HL-60 (cell line): ENCODE data around the gene LIN7A.

Source experiments
- POLR2AphosphoS5 ChIP-seq: IDR thresholded peaks from 2 replicates; pipeline ENCODE4 v1.6.1; 2012; ENCODE audit warnings: low read depth
- SPI1 ChIP-seq: IDR thresholded peaks from 2 replicates; pipeline ENCODE4 v1.6.1; 2012; ENCODE audit warnings: low read depth, mild to moderate bottlenecking, borderline replicate concordance
- TF ChIP-seq, protein P1 (sequence below): IDR thresholded peaks from one replicate; pipeline ENCODE4 v1.5.1; 2011; ENCODE audit warnings: low read length, control low read depth, inconsistent platforms; ENCODE audit not compliant: insufficient read depth
- TF ChIP-seq, protein P2 (sequence below): IDR thresholded peaks from 2 replicates; pipeline ENCODE4 v1.6.1; 2012; ENCODE audit warnings: low read depth; ENCODE audit not compliant: insufficient replicate concordance

DNA sequence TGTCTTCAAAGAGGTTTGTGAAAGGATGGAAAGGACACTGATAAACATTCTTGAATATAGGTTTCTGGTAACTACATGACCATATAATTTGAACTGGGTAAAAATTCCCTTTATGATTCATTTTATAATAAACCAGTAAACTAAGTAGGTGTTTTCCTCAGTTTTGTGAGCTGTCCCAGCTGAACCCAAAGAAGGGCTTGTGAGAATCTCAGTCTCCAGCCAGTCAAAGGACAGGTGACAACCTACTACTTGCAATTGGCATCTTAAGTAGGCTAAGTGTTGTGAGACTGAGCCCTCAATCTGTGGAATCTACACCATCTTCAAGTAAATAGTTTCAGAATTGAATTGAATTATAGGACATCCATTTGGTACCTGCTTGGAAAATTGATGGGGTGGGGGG is 145.9 kb downstream of the LIN7A start:
- TF ChIP-seq, protein P1, sequence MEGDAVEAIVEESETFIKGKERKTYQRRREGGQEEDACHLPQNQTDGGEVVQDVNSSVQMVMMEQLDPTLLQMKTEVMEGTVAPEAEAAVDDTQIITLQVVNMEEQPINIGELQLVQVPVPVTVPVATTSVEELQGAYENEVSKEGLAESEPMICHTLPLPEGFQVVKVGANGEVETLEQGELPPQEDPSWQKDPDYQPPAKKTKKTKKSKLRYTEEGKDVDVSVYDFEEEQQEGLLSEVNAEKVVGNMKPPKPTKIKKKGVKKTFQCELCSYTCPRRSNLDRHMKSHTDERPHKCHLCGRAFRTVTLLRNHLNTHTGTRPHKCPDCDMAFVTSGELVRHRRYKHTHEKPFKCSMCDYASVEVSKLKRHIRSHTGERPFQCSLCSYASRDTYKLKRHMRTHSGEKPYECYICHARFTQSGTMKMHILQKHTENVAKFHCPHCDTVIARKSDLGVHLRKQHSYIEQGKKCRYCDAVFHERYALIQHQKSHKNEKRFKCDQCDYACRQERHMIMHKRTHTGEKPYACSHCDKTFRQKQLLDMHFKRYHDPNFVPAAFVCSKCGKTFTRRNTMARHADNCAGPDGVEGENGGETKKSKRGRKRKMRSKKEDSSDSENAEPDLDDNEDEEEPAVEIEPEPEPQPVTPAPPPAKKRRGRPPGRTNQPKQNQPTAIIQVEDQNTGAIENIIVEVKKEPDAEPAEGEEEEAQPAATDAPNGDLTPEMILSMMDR = no peak
- no peak for TF ChIP-seq POLR2AphosphoS5
- TF ChIP-seq, protein P2, sequence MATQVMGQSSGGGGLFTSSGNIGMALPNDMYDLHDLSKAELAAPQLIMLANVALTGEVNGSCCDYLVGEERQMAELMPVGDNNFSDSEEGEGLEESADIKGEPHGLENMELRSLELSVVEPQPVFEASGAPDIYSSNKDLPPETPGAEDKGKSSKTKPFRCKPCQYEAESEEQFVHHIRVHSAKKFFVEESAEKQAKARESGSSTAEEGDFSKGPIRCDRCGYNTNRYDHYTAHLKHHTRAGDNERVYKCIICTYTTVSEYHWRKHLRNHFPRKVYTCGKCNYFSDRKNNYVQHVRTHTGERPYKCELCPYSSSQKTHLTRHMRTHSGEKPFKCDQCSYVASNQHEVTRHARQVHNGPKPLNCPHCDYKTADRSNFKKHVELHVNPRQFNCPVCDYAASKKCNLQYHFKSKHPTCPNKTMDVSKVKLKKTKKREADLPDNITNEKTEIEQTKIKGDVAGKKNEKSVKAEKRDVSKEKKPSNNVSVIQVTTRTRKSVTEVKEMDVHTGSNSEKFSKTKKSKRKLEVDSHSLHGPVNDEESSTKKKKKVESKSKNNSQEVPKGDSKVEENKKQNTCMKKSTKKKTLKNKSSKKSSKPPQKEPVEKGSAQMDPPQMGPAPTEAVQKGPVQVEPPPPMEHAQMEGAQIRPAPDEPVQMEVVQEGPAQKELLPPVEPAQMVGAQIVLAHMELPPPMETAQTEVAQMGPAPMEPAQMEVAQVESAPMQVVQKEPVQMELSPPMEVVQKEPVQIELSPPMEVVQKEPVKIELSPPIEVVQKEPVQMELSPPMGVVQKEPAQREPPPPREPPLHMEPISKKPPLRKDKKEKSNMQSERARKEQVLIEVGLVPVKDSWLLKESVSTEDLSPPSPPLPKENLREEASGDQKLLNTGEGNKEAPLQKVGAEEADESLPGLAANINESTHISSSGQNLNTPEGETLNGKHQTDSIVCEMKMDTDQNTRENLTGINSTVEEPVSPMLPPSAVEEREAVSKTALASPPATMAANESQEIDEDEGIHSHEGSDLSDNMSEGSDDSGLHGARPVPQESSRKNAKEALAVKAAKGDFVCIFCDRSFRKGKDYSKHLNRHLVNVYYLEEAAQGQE = no peak
- TF ChIP-seq SPI1 = no peak
